Dedifferentiated amniotic fluid mesenchymal stem cell (primary cell): ENCODE results near the gene ST8SIA5.

Source experiments
- DNase-seq: peaks from one replicate; pipeline ENCODE4 v3.0.0-alpha.2; 2016; ENCODE audit errors: extremely low spot score

Gene ST8SIA5

GRCh38 chr18:46672062-46672970 lies 84.5 kb downstream of the ST8SIA5 start:
- DNase-seq: peak; percentile 42

GRCh38 chr18:46668694-46669093 lies 88.2 kb downstream of the ST8SIA5 start:
- DNase-seq: no peak

GRCh38 chr18:46668135-46668534 lies 88.7 kb downstream of the ST8SIA5 start:
- DNase-seq: no peak

GRCh38 chr18:46663539-46663938 lies 93.3 kb downstream of the ST8SIA5 start:
- DNase-seq: no peak

- no peak for DNase-seq
Measured at GRCh38 chr18:46660957-46661749, 95.7 kb downstream of the ST8SIA5 start.

- no peak for DNase-seq
Measured at GRCh38 chr18:46659484-46659883, 97.4 kb downstream of the ST8SIA5 start.

GRCh38 chr18:46657115-46657955 lies 99.5 kb downstream of the ST8SIA5 start, which contains the start of gene LOXHD1:
Gene LOXHD1 (minus strand): TSS chr18:46657220. CDS start chr18:46657033, 187 bp downstream.
- no peak for DNase-seq

- no peak for DNase-seq
Measured at GRCh38 chr18:46656326-46657114, 100.3 kb downstream of the ST8SIA5 start.

GRCh38 chr18:46652372-46652771 lies 104.5 kb downstream of the ST8SIA5 start:
- no peak for DNase-seq

GRCh38 chr18:46650681-46651080 lies 106.2 kb downstream of the ST8SIA5 start:
- DNase-seq: no peak

- no peak for DNase-seq
Measured at GRCh38 chr18:46649071-46649862, 107.6 kb downstream of the ST8SIA5 start.

- DNase-seq: no peak
Measured at GRCh38 chr18:46646468-46646867, 110.4 kb downstream of the ST8SIA5 start.

- no peak for DNase-seq
Measured at GRCh38 chr18:46642561-46642960, 114.3 kb downstream of the ST8SIA5 start.

- no peak for DNase-seq
Measured at GRCh38 chr18:46641917-46642316, 114.9 kb downstream of the ST8SIA5 start.

- no peak for DNase-seq
Measured at GRCh38 chr18:46639386-46639785, 117.5 kb downstream of the ST8SIA5 start.

GRCh38 chr18:46636040-46636630 lies 120.7 kb downstream of the ST8SIA5 start:
- no peak for DNase-seq

GRCh38 chr18:46632401-46633071 lies 124.3 kb downstream of the ST8SIA5 start:
- no peak for DNase-seq

GRCh38 chr18:46630991-46631390 lies 125.9 kb downstream of the ST8SIA5 start:
- no peak for DNase-seq

- DNase-seq: no peak
Measured at GRCh38 chr18:46630160-46630559, 126.7 kb downstream of the ST8SIA5 start.
